HG03025 (cell line): ENCODE measurements around the gene HS6ST3.

Experiments
- ATAC-seq: cut with Tn5 transposase; IDR thresholded peaks from one replicate; pipeline ENCODE4 v1.9.1; 2021; ENCODE audit warnings: mild to moderate bottlenecking, moderate library complexity; ENCODE audit not compliant: unreplicated experiment, low FRiP score

Gene HS6ST3

GRCh38 chr13:96193728-96194310 lies 103.9 kb downstream of the HS6ST3 start:
- no peak for ATAC-seq

DNA sequence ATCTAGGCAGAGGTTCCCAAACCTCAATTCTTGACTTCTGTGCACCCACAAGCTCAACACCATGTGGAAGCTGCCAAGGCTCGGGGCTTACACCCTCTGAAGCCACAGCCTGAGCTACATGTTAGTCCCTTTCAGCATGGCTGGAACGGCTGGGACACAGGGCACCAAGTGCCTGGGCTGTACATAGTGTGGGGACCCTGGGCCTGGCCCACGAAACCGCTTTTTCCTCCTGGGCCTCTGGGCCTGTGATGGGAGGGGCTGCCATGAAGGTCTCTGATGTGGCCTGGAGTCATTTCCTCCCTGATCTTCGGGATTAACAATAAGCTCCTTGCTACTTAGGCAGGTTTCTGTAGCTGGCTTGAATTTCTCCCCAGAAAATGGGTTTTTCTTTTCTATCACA lies 108.1 kb downstream of the HS6ST3 start:
- no peak for ATAC-seq

DNA sequence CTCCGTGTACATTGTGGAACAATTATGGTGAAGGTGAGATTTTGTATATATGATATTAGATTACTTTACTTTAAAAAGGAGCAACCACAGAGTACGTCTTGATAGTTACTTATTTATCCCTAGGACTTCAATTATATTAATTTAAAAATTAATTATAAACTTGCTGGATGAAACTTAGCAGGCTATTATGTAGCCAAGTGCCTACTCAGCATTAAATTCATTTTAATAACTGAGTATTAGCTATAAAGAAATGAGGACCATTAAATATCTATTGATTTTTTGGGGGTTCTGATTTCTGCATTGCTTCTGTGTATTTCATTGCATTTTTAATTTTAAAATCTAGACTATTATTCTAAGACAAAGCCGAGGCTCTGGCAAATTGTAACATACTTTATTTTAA lies 109.4 kb downstream of the HS6ST3 start:
- no peak for ATAC-seq

DNA sequence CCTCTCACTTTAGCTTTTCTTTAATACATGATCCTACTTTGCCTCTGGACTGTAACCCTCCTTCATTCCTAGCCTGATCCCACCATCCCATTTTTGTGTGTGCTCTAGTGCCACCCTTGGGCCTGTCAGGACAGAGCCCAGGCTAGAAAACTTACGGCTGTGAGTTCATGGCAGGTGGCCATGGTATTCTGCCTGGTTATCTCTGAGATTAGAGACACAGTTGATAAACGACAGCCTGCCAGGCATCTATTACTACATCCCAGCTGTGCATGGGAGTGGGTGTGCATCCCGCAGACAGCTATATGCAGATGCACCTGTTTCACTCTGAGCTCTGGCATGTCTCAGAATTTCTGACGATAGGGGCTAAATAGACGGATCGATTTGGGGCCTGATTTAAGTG lies 110.9 kb downstream of the HS6ST3 start:
- ATAC-seq, result no peak

- ATAC-seq, result no peak
Measured at GRCh38 chr13:96202315-96202714, 112.4 kb downstream of the HS6ST3 start.

- ATAC-seq, result no peak
Measured at GRCh38 chr13:96203471-96203870, 113.6 kb downstream of the HS6ST3 start.

DNA sequence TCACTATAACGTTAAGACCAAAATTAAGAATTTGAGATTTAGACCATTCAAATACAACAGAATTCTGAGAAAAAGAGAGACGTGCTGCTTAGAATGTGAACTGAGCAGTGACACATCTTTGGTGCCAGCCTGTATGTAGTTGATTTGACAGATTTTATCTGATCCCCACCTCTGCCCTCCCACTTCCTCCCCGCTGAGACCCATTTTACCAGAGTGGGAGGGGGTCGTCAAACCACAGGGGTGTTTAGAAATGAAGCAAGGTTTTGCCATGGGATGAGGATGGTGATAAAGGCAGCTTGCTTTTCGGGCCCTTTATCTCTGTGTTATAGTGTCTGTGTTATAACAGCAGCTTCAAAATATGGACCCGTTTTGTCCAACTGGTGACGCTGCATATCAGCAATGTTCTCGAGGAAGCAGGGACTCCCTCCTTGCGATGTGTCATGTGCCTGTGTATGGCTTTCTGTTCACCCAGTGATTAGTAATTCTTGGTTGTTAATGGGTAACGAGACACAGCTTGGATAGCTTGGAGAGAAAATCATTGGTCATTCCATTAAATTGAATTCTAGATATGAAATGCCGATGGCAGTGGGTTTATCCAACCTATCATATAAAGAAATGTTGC lies 125.0 kb downstream of the HS6ST3 start:
- no peak for ATAC-seq

GRCh38 chr13:96216543-96216942 lies 126.6 kb downstream of the HS6ST3 start:
- no peak for ATAC-seq

- ATAC-seq, result no peak
Measured at GRCh38 chr13:96218475-96218874, 128.6 kb downstream of the HS6ST3 start.

- ATAC-seq, result no peak
Measured at GRCh38 chr13:96221471-96221870, 131.6 kb downstream of the HS6ST3 start.

DNA sequence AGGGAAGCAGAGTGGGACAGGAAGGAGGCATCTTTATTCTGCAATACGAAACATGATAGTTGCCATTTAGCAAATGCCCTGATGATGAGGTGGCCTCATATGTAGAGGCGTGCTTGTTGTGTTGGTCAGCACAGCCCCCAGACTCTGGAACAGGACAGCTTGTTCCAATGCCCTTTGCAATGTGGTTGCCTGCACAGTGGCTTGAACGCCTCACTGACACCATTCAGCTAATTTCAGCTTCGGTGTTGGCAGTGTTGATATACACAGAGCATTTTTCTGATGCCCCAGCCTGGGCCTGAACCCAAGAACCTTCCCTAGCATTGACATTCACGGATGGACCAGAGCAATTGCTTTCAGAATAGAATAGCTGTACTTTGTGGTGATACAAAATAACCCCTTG lies 133.3 kb downstream of the HS6ST3 start:
- ATAC-seq, result no peak

GRCh38 chr13:96229356-96229755 lies 139.4 kb downstream of the HS6ST3 start:
- peak; percentile 87 for ATAC-seq

- no peak for ATAC-seq
Measured at GRCh38 chr13:96238241-96238640, 148.3 kb downstream of the HS6ST3 start.

DNA sequence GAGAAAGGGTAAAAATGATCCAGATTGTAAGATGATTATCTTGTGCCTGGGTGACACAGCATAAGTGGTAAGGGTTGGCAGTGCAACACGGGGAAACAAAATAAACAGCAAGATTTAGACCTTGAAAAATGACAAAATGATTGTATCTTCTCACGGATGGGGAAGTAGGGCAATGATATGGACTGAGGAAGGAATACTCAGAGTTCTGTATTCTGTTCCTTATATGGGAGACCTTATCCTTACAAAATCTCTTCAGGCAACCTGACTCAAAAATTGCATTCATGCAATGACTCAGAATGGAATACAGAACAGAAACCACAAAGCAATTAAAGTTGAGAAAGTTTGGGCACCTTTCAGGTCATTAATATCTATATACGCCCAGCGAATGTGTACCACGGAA lies 149.0 kb downstream of the HS6ST3 start:
- ATAC-seq, result no peak

- ATAC-seq, result no peak
Measured at GRCh38 chr13:96243376-96243775, 153.5 kb downstream of the HS6ST3 start.

GRCh38 chr13:96248103-96248502 lies 158.2 kb downstream of the HS6ST3 start:
- ATAC-seq, result no peak

- no peak for ATAC-seq
Measured at GRCh38 chr13:96248996-96249395, 159.1 kb downstream of the HS6ST3 start.

DNA sequence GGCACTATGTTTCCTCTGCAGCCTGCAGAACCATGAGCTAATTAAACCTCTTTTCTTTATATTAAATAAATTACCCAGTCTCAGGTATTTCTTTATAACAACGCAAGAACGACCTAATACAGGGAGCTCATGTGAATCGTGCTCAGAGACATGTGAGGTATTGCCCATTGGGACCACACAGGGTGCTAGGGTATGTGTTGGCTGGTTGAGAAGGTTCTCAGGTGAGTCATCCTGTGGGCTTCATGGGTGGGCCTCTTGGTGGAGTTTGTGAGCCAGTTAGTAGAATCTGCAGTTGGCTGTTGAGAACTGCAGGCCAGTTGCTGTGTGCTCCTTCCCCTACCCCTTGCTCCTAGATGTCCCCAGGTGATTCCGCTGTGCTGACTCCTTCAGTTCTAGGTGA lies 163.0 kb downstream of the HS6ST3 start:
- ATAC-seq, result no peak

- no peak for ATAC-seq
Measured at GRCh38 chr13:96273196-96273595, 183.3 kb downstream of the HS6ST3 start.

DNA sequence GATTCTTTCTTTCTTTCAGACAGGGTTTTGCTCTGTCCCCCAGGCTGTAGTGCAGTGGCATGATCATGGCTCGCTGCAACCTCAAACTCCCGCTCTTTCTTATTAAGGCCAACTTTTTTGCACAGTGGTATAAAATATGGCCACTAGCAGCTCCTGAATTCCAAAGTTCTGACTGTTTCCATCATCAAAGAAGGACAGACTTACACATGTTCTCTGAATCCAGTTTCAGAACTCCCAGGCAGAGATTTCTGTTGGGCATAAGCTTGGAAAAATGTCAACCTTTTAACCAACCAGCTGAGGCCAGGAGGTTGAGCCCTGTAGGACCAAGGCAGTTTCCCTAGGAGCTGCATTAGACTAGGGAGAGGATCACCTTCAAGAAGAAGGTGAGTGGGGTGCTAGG lies 184.1 kb downstream of the HS6ST3 start:
- ATAC-seq, result no peak

GRCh38 chr13:96279904-96280303 lies 190.0 kb downstream of the HS6ST3 start:
- no peak for ATAC-seq

GRCh38 chr13:96284971-96285370 lies 195.1 kb downstream of the HS6ST3 start:
- no peak for ATAC-seq

DNA sequence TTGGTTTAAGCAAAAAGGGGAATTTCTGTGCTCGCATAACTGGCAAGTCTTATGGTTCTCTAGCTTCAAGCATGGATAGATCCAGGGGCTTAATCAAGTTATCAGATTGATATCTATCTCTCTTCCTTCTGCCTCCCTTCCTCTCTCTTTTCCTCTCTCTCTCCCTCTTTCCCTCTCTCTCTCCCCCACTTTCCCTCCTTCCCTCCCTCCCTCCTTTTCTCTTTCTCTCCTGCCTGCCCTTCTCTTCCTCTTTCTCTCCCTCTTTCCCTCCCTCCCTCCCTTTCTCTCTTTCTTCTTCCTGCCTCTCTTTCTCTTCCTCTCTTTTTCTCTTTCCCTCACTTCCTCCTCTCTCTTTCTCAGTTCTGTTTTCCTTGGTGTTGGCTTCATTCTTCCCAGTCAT lies 195.8 kb downstream of the HS6ST3 start:
- ATAC-seq, result no peak
